ENCODE results near the gene TRAM2.

GRCh38 chr6:52515219-52515960 is 61.5 kb downstream of the TRAM2 start:
- TF ChIP-seq GATA3 (IDR thresholded peaks at IDR 0.05; ENCODE audit: low read depth, low read length) = no peak
- no peak for TF ChIP-seq GATA2 (IDR thresholded peaks at IDR 0.05; ENCODE audit: low read depth, low read length)

Measured in SH-SY5Y (cell line).